ENCODE measurements around the gene CHSY1.
"Not testable (repeated sequence)": the region's sequence is repeated elsewhere in the genome, so short reads cannot be mapped to it uniquely, and the experiment has no call there.

Gene CHSY1, protein sequence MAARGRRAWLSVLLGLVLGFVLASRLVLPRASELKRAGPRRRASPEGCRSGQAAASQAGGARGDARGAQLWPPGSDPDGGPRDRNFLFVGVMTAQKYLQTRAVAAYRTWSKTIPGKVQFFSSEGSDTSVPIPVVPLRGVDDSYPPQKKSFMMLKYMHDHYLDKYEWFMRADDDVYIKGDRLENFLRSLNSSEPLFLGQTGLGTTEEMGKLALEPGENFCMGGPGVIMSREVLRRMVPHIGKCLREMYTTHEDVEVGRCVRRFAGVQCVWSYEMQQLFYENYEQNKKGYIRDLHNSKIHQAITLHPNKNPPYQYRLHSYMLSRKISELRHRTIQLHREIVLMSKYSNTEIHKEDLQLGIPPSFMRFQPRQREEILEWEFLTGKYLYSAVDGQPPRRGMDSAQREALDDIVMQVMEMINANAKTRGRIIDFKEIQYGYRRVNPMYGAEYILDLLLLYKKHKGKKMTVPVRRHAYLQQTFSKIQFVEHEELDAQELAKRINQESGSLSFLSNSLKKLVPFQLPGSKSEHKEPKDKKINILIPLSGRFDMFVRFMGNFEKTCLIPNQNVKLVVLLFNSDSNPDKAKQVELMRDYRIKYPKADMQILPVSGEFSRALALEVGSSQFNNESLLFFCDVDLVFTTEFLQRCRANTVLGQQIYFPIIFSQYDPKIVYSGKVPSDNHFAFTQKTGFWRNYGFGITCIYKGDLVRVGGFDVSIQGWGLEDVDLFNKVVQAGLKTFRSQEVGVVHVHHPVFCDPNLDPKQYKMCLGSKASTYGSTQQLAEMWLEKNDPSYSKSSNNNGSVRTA
- total RNA-seq: 31.4 to 59.0 reads per million in 2 donors

DNA sequence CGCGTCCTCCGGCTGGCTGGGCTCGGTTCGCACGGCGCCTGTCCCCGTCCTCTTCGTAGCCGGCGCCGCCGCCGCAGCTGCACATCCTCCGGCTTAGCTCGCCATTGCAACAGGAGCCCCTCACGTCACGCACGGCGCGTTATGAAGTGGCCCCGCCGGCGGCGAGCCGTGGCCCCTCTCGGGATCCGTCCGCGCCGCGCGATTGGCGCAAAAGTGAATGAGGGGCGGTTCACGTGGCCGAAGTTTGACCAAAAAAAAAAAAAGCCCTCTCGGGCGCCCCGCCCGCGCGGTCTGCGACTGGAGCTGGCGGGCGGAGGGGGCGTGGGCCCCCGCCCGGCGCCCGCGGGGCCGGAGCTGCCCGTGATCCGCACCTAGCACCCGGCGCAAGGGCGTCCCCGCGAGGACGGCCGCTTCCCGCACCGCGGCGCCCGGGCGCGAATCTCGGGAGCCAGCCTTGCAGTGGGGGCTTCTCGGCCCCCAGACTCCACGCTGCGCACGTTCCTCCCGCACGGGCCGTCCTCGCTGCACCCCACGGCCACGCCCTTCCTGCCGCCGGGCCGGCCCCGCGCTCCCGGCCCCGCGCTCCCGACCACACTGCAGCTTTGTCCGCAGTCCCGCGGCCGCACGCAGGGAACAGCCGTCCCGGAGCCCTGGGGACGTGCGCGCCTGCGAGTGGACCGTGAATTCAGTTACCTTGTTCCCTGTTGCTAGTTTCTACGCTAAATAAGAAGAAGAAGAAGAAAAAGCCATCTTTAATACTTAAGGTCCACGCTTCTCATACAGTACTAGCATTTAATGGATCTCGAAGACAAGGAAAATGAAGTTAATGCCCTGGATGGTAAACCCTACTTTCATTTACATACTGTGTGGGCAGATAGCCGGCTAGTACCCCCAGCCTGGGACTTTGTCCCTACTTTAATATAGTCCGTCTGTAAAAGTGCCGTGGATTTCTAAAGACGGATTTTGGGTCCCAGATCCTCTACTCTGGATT is at the start of gene CHSY1:
TSS of gene CHSY1 (minus strand) at position 219 of the 991 bp plus-strand sequence. CDS start 592 bp downstream, outside the sequence.
- DNase-seq: peak; percentile 77

GRCh38 chr15:101296418-101297405 is 44.9 kb upstream of the CHSY1 start:
- DNase-seq: no peak

- DNase-seq: no peak
Measured at GRCh38 chr15:101295607-101296161, 43.8 kb upstream of the CHSY1 start.

GRCh38 chr15:101294731-101295606 is 43.1 kb upstream of the CHSY1 start, which contains the start of gene SNRPA1:
Gene SNRPA1, minus strand, starts transcription at chr15:101295248. Its CDS starts 70 bp downstream, at chr15:101295178.
- peak; percentile 97 for DNase-seq

GRCh38 chr15:101293122-101293521 is 41.3 kb upstream of the CHSY1 start:
- DNase-seq: no peak

- DNase-seq: no peak
Measured at GRCh38 chr15:101288905-101289513, 37.2 kb upstream of the CHSY1 start.

DNA sequence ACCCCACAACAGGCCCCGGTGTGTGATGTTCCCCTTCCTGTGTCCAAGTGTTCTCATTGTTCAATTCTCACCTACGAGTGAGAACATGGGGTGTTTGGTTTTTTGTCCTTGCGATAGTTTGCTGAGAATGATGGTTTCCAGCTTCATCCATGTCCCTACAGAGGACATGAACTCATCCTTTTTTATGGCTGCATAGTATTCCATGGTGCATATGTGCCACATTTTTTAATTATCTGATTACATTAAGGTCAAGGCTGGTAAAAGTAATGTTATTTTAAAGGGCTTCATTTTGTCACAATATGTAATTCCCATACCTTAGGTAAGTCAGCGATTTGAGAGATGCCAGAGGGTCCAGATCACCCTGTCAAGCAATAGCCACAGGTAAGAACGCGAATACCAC is 35.5 kb upstream of the CHSY1 start:
- DNase-seq: not testable (repeated sequence)

DNA sequence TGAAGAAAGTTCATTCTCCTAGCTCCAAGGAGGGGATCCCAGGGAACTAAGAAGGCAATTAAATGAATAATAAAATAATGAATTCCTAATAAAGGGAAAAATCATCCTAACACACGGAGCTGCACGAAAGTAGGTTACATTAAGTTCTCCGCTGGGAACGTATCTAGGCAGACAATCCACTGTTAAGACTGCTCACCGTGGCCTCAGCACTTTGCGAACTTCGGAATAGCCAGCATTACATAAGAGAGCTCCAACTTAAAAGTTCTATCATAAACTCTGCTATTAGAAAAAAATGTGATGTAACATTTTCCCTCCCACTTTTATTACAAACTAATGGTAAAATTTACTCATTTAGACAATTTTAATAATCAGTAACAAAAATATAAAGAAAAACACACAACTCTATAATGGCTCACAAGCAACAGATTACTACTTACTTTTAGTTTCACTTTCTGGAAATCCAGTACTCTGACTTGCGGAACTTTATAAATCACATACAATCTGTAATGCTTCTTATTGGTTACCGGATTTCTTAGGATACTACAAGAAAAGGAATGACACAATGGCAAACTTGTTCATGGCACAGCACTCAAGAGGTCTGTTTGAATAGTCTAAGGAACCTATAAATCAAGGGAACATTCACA is 34.7 kb upstream of the CHSY1 start:
- DNase-seq: no peak

- no peak for DNase-seq
Measured at GRCh38 chr15:101283931-101284330, 32.1 kb upstream of the CHSY1 start.

DNA sequence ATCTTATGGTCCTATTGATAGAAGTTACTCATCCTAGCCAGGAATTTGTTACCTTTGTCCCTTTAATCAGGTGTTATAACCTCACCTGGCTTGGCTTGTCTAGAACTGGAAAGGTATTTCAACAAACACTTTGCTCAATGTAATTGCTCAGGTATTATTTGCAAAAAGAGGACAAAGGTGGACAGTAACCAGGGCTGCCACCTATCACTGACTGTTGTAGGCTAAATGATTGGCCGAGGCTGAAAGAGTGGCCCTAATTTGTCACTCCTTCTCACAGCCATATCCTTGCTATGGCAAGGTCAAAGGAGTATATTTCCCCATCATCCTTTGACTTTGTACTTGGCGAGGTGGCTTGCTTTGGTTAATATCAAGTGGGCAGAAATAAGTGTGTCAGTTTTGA is 28.2 kb upstream of the CHSY1 start:
- no peak for DNase-seq

DNA sequence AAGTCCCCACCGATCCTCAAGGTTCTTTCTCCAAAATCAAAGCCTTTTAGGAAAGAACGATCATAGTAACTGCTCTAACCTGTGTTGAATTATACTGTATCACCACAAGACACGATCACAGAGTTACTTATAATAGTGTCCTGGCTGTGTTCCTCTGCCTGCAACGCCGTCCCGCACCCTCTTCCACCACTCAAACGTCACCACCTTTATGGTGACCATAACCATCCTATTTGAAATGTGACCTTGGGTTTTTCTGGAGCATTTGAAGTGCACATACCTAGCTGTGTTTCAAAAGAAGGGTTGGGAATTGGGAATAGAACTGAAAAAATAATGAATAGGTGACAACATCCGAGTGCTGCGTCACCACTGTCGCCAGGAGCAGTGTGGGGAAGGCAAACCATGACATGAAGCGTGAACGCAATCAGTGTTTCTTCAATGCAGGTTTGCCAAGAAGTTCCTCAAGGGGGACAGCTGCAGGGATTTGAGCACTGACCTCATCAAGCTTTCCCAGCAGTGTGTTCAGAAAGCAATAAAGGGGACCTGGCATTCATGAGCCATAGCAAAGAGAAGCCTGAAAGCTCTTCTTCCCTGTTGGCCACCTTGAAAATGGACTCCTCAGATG is 26.2 kb upstream of the CHSY1 start:
- no peak for DNase-seq

DNA sequence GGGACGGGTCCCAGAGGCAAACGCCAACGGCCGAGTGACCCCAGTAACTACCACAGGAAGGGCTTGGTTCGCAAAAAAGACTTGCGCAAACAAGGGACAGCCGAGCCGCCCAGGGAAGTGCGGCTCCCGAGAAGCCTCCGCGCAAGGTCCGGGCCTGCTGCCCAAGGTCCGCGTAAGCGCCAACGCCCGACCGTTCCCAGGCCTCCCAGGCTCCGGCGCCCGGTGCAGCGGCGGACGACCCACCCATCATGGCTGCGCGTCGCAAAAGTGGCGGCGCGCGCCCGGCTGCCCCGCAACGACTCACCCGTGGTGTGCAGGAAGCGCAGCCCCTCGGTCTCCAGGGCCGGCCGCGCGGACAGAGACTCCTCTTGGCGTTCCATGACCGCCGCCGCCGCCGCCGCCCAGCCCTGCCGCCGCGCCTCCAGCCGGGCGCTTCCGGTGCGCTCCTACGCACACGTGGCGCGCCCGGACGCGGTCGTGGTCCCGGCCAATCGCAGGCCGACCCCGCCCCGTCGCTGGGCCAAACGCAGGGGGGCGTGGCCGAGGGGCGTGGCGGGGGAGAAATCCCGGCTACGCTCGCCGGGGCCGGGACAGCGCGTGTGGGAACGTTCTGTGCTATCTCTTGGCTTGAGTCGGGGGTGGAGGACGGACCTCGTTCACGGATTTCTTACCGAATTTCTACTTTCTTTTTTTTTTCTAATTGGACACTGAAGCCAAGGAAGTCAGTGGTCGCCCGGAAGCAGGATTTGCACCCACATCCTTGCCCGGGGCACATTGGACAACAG is 25.4 kb upstream of the CHSY1 start, which contains the start of gene SELENOS:
TSS of gene SELENOS (minus strand) at position 448 of the 785 bp plus-strand sequence. CDS start at position 380, 68 bp downstream.
- peak; percentile 91 for DNase-seq

DNA sequence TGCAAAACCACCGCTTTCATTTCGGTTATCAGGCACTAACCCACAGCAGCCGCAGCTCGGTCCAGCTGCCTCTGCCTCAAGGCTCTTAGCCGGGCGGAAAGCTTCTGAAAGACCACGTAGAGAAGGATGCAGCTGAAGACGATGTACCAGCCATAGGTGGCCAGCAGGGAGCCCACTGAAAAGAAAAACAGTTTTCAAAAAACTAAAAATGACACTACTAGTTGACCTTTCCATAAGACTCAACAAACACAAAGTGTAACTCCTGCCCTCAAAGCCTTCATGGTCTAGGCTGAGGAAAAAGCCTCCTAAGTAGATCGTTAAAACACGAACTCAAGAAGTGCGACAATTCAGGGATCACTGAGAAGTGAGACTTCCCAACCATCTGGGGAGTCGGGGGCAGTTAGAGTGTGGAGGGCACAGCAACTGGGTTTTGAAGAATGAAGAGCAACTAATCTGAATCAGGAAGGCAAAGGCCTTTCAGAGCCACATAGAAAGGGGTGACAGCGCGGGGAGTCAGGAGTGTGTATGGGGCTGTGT is 24.7 kb upstream of the CHSY1 start:
- no peak for DNase-seq

DNA sequence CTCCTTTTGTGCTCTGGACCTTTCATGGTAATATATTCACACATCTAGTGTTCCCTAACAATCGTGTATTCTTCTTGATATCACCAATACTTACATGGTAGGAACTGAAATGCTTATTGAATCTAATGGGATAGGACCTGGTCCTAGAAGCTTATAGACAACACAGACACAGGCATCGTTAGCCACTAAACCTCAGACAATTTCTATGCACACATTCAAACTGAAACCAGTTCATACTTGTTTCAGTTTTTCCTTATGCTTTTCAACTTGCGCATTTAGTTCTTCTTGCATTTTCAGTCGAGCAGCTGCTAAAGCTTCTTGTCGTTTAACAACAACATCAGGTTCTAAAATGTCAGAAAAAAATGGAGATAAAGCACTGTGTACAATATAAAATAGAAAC is 23.2 kb upstream of the CHSY1 start:
- DNase-seq: no peak

- DNase-seq: no peak
Measured at GRCh38 chr15:101273534-101273933, 21.7 kb upstream of the CHSY1 start.

DNA sequence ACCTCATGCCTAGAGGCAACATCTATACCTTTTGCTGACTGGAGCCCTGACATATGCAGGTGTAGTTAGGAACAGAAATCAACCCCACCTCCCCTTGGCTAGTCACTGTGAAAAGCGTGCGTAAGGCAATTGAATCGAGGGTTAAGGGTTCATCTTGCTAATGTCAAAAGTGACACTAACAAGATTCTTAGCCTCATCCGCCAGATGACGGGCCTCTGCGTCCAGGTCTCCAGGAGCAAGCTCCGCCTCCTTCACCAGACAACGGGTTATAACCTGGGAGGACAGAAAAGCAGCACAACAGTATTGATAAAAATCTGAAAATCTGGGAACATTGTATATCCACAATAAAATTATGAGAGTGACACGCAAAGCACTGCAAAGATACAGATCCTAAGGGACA is 20.7 kb upstream of the CHSY1 start:
- DNase-seq: no peak
